Endothelial cell of umbilical vein (primary cell): ENCODE data around the gene MED27.

Experiments
- EZH2 ChIP-seq: IDR thresholded peaks from 2 replicates; pipeline ENCODE4 v1.6.1; 2012; ENCODE audit warnings: borderline replicate concordance, low read depth, mild to moderate bottlenecking, moderate library complexity, low read length, inconsistent platforms; ENCODE audit not compliant: severe bottlenecking
- JUN ChIP-seq: IDR thresholded peaks from 2 replicates; pipeline ENCODE4 v1.6.1; 2011; ENCODE audit warnings: borderline replicate concordance, low read depth; ENCODE audit not compliant: insufficient read length, insufficient read depth
- MAX ChIP-seq: IDR thresholded peaks from 2 replicates; pipeline ENCODE4 v1.6.1; 2011; ENCODE audit not compliant: insufficient read depth, insufficient read length
- MYC ChIP-seq: IDR thresholded peaks from one replicate; pipeline ENCODE4 v1.6.1; 2011; ENCODE audit warnings: mild to moderate bottlenecking, low read depth, low read length
- POLR2A ChIP-seq: IDR thresholded peaks from 2 replicates; pipeline ENCODE4 v1.6.1; 2012; ENCODE audit warnings: low read depth, mild to moderate bottlenecking, control low read depth, low read length
- POLR2AphosphoS5 ChIP-seq: IDR thresholded peaks from 2 replicates; pipeline ENCODE4 v1.6.1; 2012; ENCODE audit warnings: low read depth, mild to moderate bottlenecking, control low read depth, low read length, moderate library complexity; ENCODE audit not compliant: insufficient read depth
- TF ChIP-seq, protein P1 (sequence below), 2 donors: IDR thresholded peaks; 1 replicate in 1 of 2; 2 replicates in 1 of 2; pipeline ENCODE4 v1.5.1; 2011; ENCODE audit warnings: low read length in 2 of 2, mild to moderate bottlenecking in 2 of 2, moderate library complexity in 2 of 2, control low read depth in 1 of 2, inconsistent platforms in 1 of 2, low read depth in 1 of 2; ENCODE audit not compliant: insufficient read depth in 1 of 2; ENCODE audit errors: extremely low read depth in 1 of 2

DNA sequence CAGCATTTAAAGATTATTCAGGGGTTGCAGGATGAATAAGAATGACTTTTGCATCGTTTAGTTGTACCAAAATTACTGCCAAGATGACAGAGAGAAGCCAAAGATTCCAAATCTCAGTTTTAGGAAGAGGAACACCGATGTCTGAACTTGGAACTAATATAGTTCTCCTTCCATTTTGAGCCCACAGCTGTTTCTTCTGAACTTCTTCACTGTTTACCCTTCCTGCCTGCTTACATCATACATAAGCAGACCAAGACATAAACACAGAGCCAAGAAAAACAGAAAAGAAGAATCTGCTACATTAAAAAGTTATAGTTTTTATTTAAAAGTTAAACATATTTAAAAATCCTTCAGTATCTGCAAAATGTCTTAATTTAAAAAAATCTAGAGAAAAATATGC is 192.8 kb downstream of the MED27 start:
- TF ChIP-seq POLR2AphosphoS5: no peak
- no peak for TF ChIP-seq EZH2
- TF ChIP-seq POLR2A: no peak
- TF ChIP-seq, protein P1, sequence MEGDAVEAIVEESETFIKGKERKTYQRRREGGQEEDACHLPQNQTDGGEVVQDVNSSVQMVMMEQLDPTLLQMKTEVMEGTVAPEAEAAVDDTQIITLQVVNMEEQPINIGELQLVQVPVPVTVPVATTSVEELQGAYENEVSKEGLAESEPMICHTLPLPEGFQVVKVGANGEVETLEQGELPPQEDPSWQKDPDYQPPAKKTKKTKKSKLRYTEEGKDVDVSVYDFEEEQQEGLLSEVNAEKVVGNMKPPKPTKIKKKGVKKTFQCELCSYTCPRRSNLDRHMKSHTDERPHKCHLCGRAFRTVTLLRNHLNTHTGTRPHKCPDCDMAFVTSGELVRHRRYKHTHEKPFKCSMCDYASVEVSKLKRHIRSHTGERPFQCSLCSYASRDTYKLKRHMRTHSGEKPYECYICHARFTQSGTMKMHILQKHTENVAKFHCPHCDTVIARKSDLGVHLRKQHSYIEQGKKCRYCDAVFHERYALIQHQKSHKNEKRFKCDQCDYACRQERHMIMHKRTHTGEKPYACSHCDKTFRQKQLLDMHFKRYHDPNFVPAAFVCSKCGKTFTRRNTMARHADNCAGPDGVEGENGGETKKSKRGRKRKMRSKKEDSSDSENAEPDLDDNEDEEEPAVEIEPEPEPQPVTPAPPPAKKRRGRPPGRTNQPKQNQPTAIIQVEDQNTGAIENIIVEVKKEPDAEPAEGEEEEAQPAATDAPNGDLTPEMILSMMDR (IDR thresholded peaks at IDR 0.05; ENCODE audit: extremely low read depth in 1 of 2, insufficient read depth in 1 of 2, low read depth in 1 of 2, low read length in 2 of 2): no peak
- TF ChIP-seq MAX: no peak
- TF ChIP-seq JUN: no peak
- no peak for TF ChIP-seq MYC
